ENCODE data around the gene MORN4.

DNA sequence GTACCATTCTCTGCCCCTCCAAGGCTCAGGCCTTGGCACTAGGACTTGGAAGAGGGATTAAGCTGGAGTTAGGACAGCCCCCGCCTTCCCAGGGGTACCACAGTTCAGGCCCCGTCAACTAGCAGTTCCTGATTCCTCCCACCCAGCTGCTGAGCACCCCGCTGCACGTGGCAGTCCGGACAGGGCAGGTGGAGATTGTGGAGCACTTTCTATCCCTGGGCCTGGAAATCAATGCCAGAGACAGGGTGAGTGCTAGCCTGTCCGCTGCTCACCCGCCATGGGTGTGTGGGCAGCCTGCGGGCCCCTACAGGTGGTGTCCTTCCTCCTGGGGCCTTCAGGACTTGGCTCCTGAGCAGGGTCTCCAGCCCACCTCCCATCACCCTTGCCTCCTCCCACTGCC, 51.1 kb downstream of the MORN4 start:
- TF ChIP-seq, protein P1, sequence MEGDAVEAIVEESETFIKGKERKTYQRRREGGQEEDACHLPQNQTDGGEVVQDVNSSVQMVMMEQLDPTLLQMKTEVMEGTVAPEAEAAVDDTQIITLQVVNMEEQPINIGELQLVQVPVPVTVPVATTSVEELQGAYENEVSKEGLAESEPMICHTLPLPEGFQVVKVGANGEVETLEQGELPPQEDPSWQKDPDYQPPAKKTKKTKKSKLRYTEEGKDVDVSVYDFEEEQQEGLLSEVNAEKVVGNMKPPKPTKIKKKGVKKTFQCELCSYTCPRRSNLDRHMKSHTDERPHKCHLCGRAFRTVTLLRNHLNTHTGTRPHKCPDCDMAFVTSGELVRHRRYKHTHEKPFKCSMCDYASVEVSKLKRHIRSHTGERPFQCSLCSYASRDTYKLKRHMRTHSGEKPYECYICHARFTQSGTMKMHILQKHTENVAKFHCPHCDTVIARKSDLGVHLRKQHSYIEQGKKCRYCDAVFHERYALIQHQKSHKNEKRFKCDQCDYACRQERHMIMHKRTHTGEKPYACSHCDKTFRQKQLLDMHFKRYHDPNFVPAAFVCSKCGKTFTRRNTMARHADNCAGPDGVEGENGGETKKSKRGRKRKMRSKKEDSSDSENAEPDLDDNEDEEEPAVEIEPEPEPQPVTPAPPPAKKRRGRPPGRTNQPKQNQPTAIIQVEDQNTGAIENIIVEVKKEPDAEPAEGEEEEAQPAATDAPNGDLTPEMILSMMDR (IDR thresholded peaks at IDR 0.05; ENCODE audit: low read depth, low read length), result no peak
- no peak for TF ChIP-seq POLR2A (IDR thresholded peaks at IDR 0.05; ENCODE audit: extremely low read depth, insufficient read length)
